Neural crest cell (in vitro differentiated cells): ENCODE results near the gene ROGDI. TPM values are rescaled to one million over a fixed set of nuclear protein-coding genes. Genes with fewer than 3 reads are reported as not detected.
A peak's percentile ranks its signal among the peaks of the same experiment; 100 is the strongest.

ENCODE experiments used
- DNase-seq: peaks from one replicate; pipeline ENCODE4 v3.0.0; 2021; ENCODE audit warnings: low read depth, mixed read lengths, low spot score
- H3K27ac Mint-ChIP-seq: one replicate; pipeline ENCODE4 v1.8.0; 2021; ENCODE audit warnings: mild to moderate bottlenecking, mixed read lengths; ENCODE audit not compliant: unreplicated experiment
- H3K27me3 Mint-ChIP-seq: 2 replicates; pipeline ENCODE4 v1.8.0; 2021; ENCODE audit warnings: low read depth, mild to moderate bottlenecking, mixed read lengths
- H3K36me3 Mint-ChIP-seq: 2 replicates; pipeline ENCODE4 v1.8.0; 2021; ENCODE audit warnings: low read depth, mild to moderate bottlenecking, mixed read lengths
- H3K4me1 Mint-ChIP-seq: 2 replicates; pipeline ENCODE4 v1.8.0; 2021; ENCODE audit warnings: mixed read lengths
- H3K4me3 Mint-ChIP-seq: one replicate; pipeline ENCODE4 v1.8.0; 2021; ENCODE audit warnings: mild to moderate bottlenecking, mixed read lengths
- H3K9me3 Mint-ChIP-seq: 2 replicates; pipeline ENCODE4 v1.8.0; 2021; ENCODE audit warnings: mixed read lengths
- total RNA-seq: library from RNA; stranded (reverse); gene quantifications from 2 replicates; pipeline ENCODE4 v1.2.1, GENCODE V29; 2021
- TF ChIP-seq, protein P1 (sequence below): fragments of 200-600 bp; sonication (generic); conservative IDR thresholded peaks from 2 replicates; pipeline ENCODE4 v1.5.0; 2021; ENCODE audit warnings: antibody characterized with exemption, mild to moderate bottlenecking

ROGDI gene
- total RNA-seq, 1 donor from 2014 or later, result 22.0 TPM

DNA sequence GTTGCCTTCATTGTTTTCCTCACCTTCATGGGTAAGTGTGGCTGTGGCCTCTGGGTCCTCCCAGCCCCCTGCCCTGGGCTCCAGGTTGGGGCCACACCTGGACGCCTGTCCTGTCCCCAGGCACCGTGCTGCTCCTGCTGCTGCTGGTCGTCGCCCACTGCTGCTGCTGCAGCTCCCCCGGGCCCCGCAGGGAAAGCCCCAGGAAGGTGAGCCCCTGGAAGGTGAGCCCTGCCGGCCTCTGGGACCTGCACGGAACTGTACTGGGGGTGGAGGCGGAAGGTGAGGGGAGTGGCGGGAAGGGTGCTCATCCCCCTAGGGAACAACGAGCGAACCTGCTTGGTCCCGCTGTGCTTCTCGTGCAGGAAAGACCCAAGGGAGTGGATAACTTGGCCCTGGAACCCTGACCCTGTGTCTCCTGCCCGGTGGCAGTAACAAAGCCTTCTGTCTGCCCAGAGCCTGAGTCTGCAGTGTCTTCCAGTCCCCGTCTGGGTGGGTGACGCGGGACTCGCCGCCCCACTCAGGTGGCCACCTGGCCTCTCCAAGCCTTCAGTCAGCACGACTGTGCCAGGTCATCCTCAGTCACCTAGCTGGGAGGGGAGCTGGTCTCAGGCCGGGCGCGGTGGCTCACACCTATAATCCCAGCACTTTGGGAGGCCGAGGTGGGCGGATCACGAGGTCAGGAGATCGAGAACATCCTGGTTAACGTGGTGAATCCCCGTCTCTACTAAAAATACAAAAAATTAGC is 6.4 kb downstream of the ROGDI start:
- H3K36me3 Mint-ChIP-seq, result no peaks in the 10 kb centered on the region
- no peaks in the 10 kb centered on the region for H3K27me3 Mint-ChIP-seq
- H3K9me3 Mint-ChIP-seq, result no peaks in the 10 kb centered on the region
- DNase-seq, result no peak
- no peaks in the 10 kb centered on the region for H3K4me1 Mint-ChIP-seq
- no peak overlapping the region for H3K27ac Mint-ChIP-seq
- TF ChIP-seq, protein P1, sequence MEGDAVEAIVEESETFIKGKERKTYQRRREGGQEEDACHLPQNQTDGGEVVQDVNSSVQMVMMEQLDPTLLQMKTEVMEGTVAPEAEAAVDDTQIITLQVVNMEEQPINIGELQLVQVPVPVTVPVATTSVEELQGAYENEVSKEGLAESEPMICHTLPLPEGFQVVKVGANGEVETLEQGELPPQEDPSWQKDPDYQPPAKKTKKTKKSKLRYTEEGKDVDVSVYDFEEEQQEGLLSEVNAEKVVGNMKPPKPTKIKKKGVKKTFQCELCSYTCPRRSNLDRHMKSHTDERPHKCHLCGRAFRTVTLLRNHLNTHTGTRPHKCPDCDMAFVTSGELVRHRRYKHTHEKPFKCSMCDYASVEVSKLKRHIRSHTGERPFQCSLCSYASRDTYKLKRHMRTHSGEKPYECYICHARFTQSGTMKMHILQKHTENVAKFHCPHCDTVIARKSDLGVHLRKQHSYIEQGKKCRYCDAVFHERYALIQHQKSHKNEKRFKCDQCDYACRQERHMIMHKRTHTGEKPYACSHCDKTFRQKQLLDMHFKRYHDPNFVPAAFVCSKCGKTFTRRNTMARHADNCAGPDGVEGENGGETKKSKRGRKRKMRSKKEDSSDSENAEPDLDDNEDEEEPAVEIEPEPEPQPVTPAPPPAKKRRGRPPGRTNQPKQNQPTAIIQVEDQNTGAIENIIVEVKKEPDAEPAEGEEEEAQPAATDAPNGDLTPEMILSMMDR, result no peak
- no peak overlapping the region for H3K4me3 Mint-ChIP-seq

GRCh38 chr16:4795181-4795827 is 7.1 kb downstream of the ROGDI start, which contains the start of gene SMIM22:
TSS of gene SMIM22 (plus strand) at chr16:4795369. CDS start at chr16:4795735, 366 bp downstream.
- H3K4me1 Mint-ChIP-seq, result no peaks in the 10 kb centered on the region
- TF ChIP-seq, protein P1, result no peak
- H3K27ac Mint-ChIP-seq, result no peak within 1 kb of the TSS
- no peak within 1 kb of the TSS for H3K4me3 Mint-ChIP-seq
- no peaks in the 10 kb centered on the region for H3K27me3 Mint-ChIP-seq
- no peaks in the 10 kb centered on the region for H3K36me3 Mint-ChIP-seq
- no peaks in the 10 kb centered on the region for H3K9me3 Mint-ChIP-seq
- DNase-seq, result no peak

- no peaks in the 10 kb centered on the region for H3K36me3 Mint-ChIP-seq
- no peak overlapping the region for H3K27ac Mint-ChIP-seq
- H3K27me3 Mint-ChIP-seq, result no peaks in the 10 kb centered on the region
- no peak for DNase-seq
- H3K9me3 Mint-ChIP-seq, result no peaks in the 10 kb centered on the region
- H3K4me3 Mint-ChIP-seq, result no peak overlapping the region
- TF ChIP-seq, protein P1, result no peak
- no peaks in the 10 kb centered on the region for H3K4me1 Mint-ChIP-seq
These were observed 9.4 kb downstream of the ROGDI start for GRCh38 chr16:4792951-4793513.

DNA sequence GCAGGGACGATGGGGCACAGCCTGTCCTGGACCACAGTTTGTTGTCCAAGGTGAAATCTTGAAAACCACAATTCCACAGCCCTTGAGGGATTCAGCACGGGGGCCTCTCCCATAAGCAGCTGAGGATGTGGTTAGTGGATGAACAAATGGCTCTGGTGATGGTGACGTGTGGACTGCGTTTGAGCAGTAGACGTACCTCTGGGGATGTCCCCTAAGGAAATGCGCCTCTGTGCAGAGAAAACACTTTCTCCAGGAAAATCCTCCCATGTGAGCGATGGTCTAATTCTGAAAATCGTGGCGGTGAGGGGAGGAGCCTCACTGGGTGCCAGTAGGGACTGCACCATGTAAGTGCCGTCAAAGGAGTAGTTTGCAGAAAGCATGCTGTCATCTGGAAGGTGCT is 11.6 kb downstream of the ROGDI start:
- TF ChIP-seq, protein P1, result no peak
- no peak overlapping the region for H3K4me3 Mint-ChIP-seq
- no peaks in the 10 kb centered on the region for H3K36me3 Mint-ChIP-seq
- peak overlapping the region; percentile 62 for H3K27ac Mint-ChIP-seq
- H3K27me3 Mint-ChIP-seq, result no peaks in the 10 kb centered on the region
- no peaks in the 10 kb centered on the region for H3K9me3 Mint-ChIP-seq
- no peaks in the 10 kb centered on the region for H3K4me1 Mint-ChIP-seq
- no peak for DNase-seq

GRCh38 chr16:4790261-4790660 is 12.2 kb downstream of the ROGDI start:
- Mint-ChIP-seq H3K27ac (no peak overlapping the region), H3K36me3 (no peaks in the 10 kb centered on the region), H3K4me3 (no peak overlapping the region), H3K9me3 (no peaks in the 10 kb centered on the region), H3K27me3 (no peaks in the 10 kb centered on the region), H3K4me1 (no peaks in the 10 kb centered on the region)
- TF ChIP-seq, protein P1, result no peak
- DNase-seq, result no peak
